Activated naive CD4-positive, alpha-beta T cell treated with anti-CD3 and anti-CD28 coated beads for 36 hours (primary cell): ENCODE measurements around the gene KIAA0753. TPM values are rescaled to one million over a fixed set of nuclear protein-coding genes. Genes with fewer than 3 reads are reported as not detected.
A peak's percentile ranks its signal among the peaks of the same experiment; 100 is the strongest.
"Not testable (repeated sequence)": the region's sequence is repeated elsewhere in the genome, so short reads cannot be mapped to it uniquely, and the experiment has no call there.

Source experiments
- CTCF ChIA-PET: fragments of 350-600 bp; sonication (Branson Sonifier 250); formaldehyde crosslinking; loops from one replicate; lab custom pipeline; 2021; ENCODE audit warnings: antibody characterized with exemption; lab: Charles Lee
- DNase-seq: peaks from one replicate; pipeline ENCODE4 v3.0.0-alpha.2; 2020
- H3K27ac Mint-ChIP-seq: one replicate; pipeline ENCODE4 v1.8.0; 2021; ENCODE audit warnings: mild to moderate bottlenecking, mixed read lengths
- H3K27me3 Mint-ChIP-seq: one replicate; pipeline ENCODE4 v1.8.0; 2021; ENCODE audit warnings: low read depth, mixed read lengths
- H3K36me3 Mint-ChIP-seq: one replicate; pipeline ENCODE4 v1.8.0; 2021; ENCODE audit warnings: low read depth, mixed read lengths
- H3K4me1 Mint-ChIP-seq: one replicate; pipeline ENCODE4 v1.8.0; 2021; ENCODE audit warnings: low read depth, mixed read lengths
- H3K4me3 Mint-ChIP-seq: one replicate; pipeline ENCODE4 v1.8.0; 2021; ENCODE audit warnings: mild to moderate bottlenecking, moderate library complexity, mixed read lengths
- H3K9me3 Mint-ChIP-seq: one replicate; pipeline ENCODE4 v1.8.0; 2021; ENCODE audit warnings: mixed read lengths
- intact Hi-C: fragments of 100-400 bp; cut with micrococcal nuclease; formaldehyde crosslinking; loops from one replicate; pipeline ENCODE4 v1.15.1; 2023
- total RNA-seq, 2 experiments: library from RNA; stranded (reverse); gene quantifications; one replicate each; pipeline ENCODE4 v1.2.3, GENCODE V29; 2021

The KIAA0753 gene
- total RNA-seq, 2 experiments from 2014 or later, result 7.7 to 8.1 TPM

- intact Hi-C loops, result loop anchor here (1.0 to 5.0 kb wide), 3 partner anchors 91 to 338 kb away; partner anchors contain the start of gene XAF1
- no peak for DNase-seq
- Mint-ChIP-seq H3K36me3 (peaks cover 2% of the 10 kb centered on the region), H3K27ac (no peak overlapping the region), H3K27me3 (no peaks in the 10 kb centered on the region), H3K9me3 (no peaks in the 10 kb centered on the region), H3K4me1 (peaks cover 6% of the 10 kb centered on the region), H3K4me3 (no peak overlapping the region)
- CTCF ChIA-PET, result interaction anchor here (0.6 to 2.4 kb wide), 16 partner anchors 9 to 487 kb away, joined by 3 to 21 read pairs (median 4); no protein-coding TSS in a partner anchor
Measured at GRCh38 chr17:6666557-6666956, 26.0 kb upstream of the KIAA0753 start.

GRCh38 chr17:6666077-6666521 is 25.6 kb upstream of the KIAA0753 start:
- no peak overlapping the region for H3K27ac Mint-ChIP-seq
- intact Hi-C loops, result loop anchor here (1.0 to 5.0 kb wide), 3 partner anchors 91 to 338 kb away; partner anchors contain the start of gene XAF1
- H3K27me3 Mint-ChIP-seq, result no peaks in the 10 kb centered on the region
- DNase-seq, result peak; percentile 65
- no peak overlapping the region for H3K4me3 Mint-ChIP-seq
- no peaks in the 10 kb centered on the region for H3K9me3 Mint-ChIP-seq
- H3K36me3 Mint-ChIP-seq, result peaks cover 2% of the 10 kb centered on the region
- CTCF ChIA-PET, result interaction anchor here (0.6 to 2.4 kb wide), 14 partner anchors 8 to 488 kb away, joined by 3 to 21 read pairs (median 4); no protein-coding TSS in a partner anchor
- peaks cover 10% of the 10 kb centered on the region for H3K4me1 Mint-ChIP-seq

GRCh38 chr17:6663200-6663599 is 22.7 kb upstream of the KIAA0753 start:
- DNase-seq, H3K27me3 Mint-ChIP-seq, H3K9me3 Mint-ChIP-seq, intact Hi-C loops, H3K36me3 Mint-ChIP-seq, H3K4me3 Mint-ChIP-seq, H3K27ac Mint-ChIP-seq: not testable (repeated sequence)
- peaks cover 23% of the 10 kb centered on the region for H3K4me1 Mint-ChIP-seq
- CTCF ChIA-PET, result interaction anchor here (1.7 kb wide), 1 partner anchor 181 kb away, joined by 3 read pairs; no protein-coding TSS in a partner anchor

GRCh38 chr17:6661464-6661848 is 20.9 kb upstream of the KIAA0753 start:
- Mint-ChIP-seq H3K36me3 (no peaks in the 10 kb centered on the region), H3K27me3 (no peaks in the 10 kb centered on the region), H3K4me1 (peaks cover 24% of the 10 kb centered on the region), H3K27ac (no peak overlapping the region), H3K9me3 (no peaks in the 10 kb centered on the region), H3K4me3 (no peak overlapping the region)
- no peak for DNase-seq
- intact Hi-C loops, result no loop called here
- CTCF ChIA-PET, result interaction anchor here (0.6 to 2.3 kb wide), 3 partner anchors 8 to 520 kb away, joined by 3 to 5 read pairs (median 4); no protein-coding TSS in a partner anchor

- Mint-ChIP-seq H3K4me3 (no peak overlapping the region), H3K27ac (no peak overlapping the region), H3K36me3 (no peaks in the 10 kb centered on the region), H3K4me1 (peaks cover 24% of the 10 kb centered on the region), H3K27me3 (no peaks in the 10 kb centered on the region), H3K9me3 (no peaks in the 10 kb centered on the region)
- DNase-seq, result no peak
- CTCF ChIA-PET, result interaction anchor here (1.3 to 2.3 kb wide), 2 partner anchors 9 to 233 kb away, joined by 4 to 5 read pairs; no protein-coding TSS in a partner anchor
- intact Hi-C loops, result no loop called here
Measured at GRCh38 chr17:6660805-6661463, 20.4 kb upstream of the KIAA0753 start.

- DNase-seq, result no peak
- Mint-ChIP-seq H3K36me3 (peaks cover 1% of the 10 kb centered on the region), H3K9me3 (no peaks in the 10 kb centered on the region), H3K27me3 (no peaks in the 10 kb centered on the region), H3K27ac (no peak overlapping the region), H3K4me3 (no peak overlapping the region), H3K4me1 (peaks cover 28% of the 10 kb centered on the region)
- CTCF ChIA-PET, result no interaction called here
- intact Hi-C loops, result no loop called here
Measured at GRCh38 chr17:6660101-6660500, 19.6 kb upstream of the KIAA0753 start.

- H3K27me3 Mint-ChIP-seq, H3K9me3 Mint-ChIP-seq, intact Hi-C loops, H3K36me3 Mint-ChIP-seq, CTCF ChIA-PET, DNase-seq: not testable (repeated sequence)
- Mint-ChIP-seq H3K27ac (peak overlapping the region; percentile 6), H3K4me3 (peak overlapping the region; percentile 0), H3K4me1 (peaks cover 37% of the 10 kb centered on the region)
Measured at GRCh38 chr17:6658411-6658810, 17.9 kb upstream of the KIAA0753 start.

- H3K4me3 Mint-ChIP-seq, result peak overlapping the region; percentile 80
- CTCF ChIA-PET, result interaction anchor here (0.9 kb wide), 1 partner anchor 8 kb away, joined by 7 read pairs; no protein-coding TSS in a partner anchor
- peaks cover 9% of the 10 kb centered on the region for H3K36me3 Mint-ChIP-seq
- intact Hi-C loops, result loop anchor here (2.0 kb wide), 1 partner anchor 17 kb away; the partner anchor contains the start of genes KIAA0753 and TXNDC17
- peak; percentile 34 for DNase-seq
- H3K27ac Mint-ChIP-seq, result peak overlapping the region; percentile 78
- H3K27me3 Mint-ChIP-seq, result no peaks in the 10 kb centered on the region
- H3K9me3 Mint-ChIP-seq, result no peaks in the 10 kb centered on the region
- peaks cover 43% of the 10 kb centered on the region for H3K4me1 Mint-ChIP-seq
Measured at GRCh38 chr17:6657633-6658287, 17.2 kb upstream of the KIAA0753 start.

- H3K36me3 Mint-ChIP-seq, H3K9me3 Mint-ChIP-seq, H3K27me3 Mint-ChIP-seq: not testable (repeated sequence)
- CTCF ChIA-PET, result interaction anchor here (0.9 kb wide), 1 partner anchor 9 kb away, joined by 7 read pairs; no protein-coding TSS in a partner anchor
- intact Hi-C loops, result loop anchor here (2.0 kb wide), 1 partner anchor 16 kb away; the partner anchor contains the start of genes KIAA0753 and TXNDC17
- peak; percentile 72 for DNase-seq
- Mint-ChIP-seq H3K4me3 (peak overlapping the region; percentile 80), H3K4me1 (peaks cover 50% of the 10 kb centered on the region), H3K27ac (peak overlapping the region; percentile 78)
Measured at GRCh38 chr17:6656797-6657632, 16.5 kb upstream of the KIAA0753 start.

GRCh38 chr17:6655732-6656361 is 15.3 kb upstream of the KIAA0753 start:
- H3K27ac Mint-ChIP-seq, H3K9me3 Mint-ChIP-seq, H3K36me3 Mint-ChIP-seq, DNase-seq, H3K27me3 Mint-ChIP-seq, CTCF ChIA-PET: not testable (repeated sequence)
- intact Hi-C loops, result loop anchor here (2.0 kb wide), 1 partner anchor 15 kb away; the partner anchor contains the start of genes KIAA0753 and TXNDC17
- H3K4me1 Mint-ChIP-seq, result peaks cover 44% of the 10 kb centered on the region
- H3K4me3 Mint-ChIP-seq, result peak overlapping the region; percentile 72
